ENCODE measurements around the gene KIFC3.
"Not testable (repeated sequence)": the region's sequence is repeated elsewhere in the genome, so short reads cannot be mapped to it uniquely, and the experiment has no call there.

The KIFC3 gene

GRCh38 chr16:57786632-57787518, 15.4 kb downstream of the KIFC3 start:
- DNase-seq: no peak

- DNase-seq: no peak
Observed at GRCh38 chr16:57785924-57786323, 16.4 kb downstream of the KIFC3 start.

- no peak for DNase-seq
Observed at GRCh38 chr16:57785385-57785784, 16.9 kb downstream of the KIFC3 start.

DNA sequence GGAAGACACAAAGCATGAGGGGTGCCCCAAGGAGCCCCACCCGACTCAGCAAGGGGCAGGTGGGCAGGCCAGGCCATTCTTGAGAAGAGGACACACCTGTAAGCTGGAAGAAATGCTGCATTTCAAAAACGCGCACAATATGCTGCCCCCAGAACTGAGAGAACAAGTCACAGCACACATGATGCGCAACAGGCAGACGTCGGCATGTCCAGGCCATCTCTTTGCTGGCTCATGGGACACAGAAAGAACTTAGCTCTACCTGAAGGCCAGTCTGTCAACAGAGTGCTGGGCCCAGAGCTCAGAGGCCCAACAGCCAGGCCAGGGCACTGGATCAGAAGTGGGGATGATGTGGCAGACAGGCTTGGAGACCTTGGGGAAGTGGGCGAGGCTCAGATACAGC, 18.0 kb downstream of the KIFC3 start:
- DNase-seq: no peak

- DNase-seq: no peak
Observed at GRCh38 chr16:57783883-57784282, 18.4 kb downstream of the KIFC3 start.

- no peak for DNase-seq
Observed at GRCh38 chr16:57783116-57783515, 19.2 kb downstream of the KIFC3 start.

GRCh38 chr16:57782607-57783055, 19.7 kb downstream of the KIFC3 start:
- not testable (repeated sequence) for DNase-seq

GRCh38 chr16:57781741-57782606, 20.3 kb downstream of the KIFC3 start:
- DNase-seq: peak; percentile 6

GRCh38 chr16:57781349-57781740, 20.9 kb downstream of the KIFC3 start:
- DNase-seq: no peak

- DNase-seq: not testable (repeated sequence)
Observed at GRCh38 chr16:57779836-57780235, 22.5 kb downstream of the KIFC3 start.

DNA sequence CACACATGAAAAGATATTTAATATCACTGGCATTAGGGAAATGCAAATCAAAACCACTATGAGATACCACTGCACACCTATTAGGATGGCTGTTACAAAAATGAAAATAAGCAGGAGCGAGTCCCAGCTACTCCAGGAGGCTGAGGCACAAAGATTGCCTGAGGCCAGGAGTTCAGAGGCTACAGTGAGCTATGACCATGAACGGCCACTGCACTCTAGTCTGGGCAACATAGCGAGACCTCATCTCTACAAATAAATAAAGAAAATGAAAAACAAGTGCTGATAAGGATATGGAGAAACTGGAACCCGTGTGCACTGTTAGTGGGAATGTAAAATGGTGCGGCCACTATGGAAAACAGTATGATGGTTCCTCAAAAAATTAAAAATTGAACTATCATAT, 23.6 kb downstream of the KIFC3 start:
- no peak for DNase-seq

- peak; percentile 61 for DNase-seq
Observed at GRCh38 chr16:57775661-57776469, 26.4 kb downstream of the KIFC3 start.

DNA sequence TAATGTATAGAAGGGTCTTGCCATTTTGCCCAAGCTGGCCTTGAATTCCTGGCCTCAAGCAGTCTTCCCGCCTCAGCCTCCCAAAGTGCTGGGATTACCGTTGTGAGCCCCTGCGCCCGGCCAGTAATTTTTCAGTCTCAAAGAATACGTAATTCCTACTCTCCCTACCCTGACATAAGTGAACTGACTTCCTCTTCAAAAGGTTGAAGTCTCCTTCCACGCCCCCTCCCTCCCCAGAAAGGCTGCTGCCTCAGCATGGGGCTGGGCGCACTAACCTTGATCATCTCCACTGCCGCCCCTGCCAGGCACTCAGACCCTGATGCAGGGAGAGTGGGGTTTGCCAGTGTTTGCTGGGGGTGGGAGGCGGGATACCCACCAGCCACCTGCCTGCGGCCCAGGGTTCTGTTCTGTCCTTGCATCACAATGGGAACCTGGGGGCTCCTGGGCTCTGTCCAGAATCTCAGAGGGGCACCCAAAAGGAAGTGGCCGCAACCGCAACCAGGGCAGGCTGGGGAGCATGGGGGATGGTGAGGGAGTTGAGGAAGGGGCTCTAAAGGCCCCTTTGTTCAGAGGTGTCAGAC, 27.5 kb downstream of the KIFC3 start:
- DNase-seq: no peak

GRCh38 chr16:57773655-57774295, 28.5 kb downstream of the KIFC3 start:
- DNase-seq: no peak

DNA sequence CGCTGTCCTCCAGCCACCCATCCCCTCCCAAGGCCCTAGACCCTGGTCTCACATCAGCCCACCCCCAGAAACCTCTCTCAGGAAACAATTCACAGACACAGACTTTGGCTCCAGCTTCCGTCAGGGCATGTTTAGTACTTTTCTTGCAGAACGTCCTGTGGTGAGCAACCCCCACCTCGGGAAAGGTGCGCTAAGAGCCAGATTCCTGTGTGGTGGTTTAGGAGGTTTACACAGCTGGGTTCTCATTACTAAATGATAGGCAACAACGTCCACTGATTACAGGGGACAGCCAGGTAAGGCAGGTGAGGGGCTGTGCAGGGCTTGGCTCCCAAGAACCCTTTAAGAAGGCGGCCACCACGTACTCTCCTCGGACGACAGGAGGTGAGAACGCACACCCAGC, 29.3 kb downstream of the KIFC3 start:
- DNase-seq: peak; percentile 23

GRCh38 chr16:57771141-57771785, 31.0 kb downstream of the KIFC3 start:
- DNase-seq: no peak

DNA sequence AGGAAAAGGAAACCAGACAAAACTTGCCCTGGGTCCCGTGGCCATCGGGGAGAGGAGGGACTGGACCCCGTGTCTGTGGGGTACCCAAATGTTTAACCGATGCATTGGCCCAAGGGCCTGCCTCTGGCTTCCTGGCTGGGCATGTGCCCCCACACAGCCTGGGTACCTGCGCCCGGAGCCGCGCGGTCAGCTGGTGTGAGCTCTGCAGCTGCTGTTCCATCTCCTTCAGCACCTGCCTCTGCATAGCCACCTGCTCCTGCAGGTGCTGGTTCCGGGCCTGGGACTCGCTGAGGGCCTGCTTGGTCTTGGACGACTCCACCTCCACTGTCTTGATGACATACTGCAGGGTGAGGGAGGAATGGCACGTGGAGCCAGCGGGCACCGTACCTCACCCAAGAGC, 31.9 kb downstream of the KIFC3 start:
- DNase-seq: no peak

DNA sequence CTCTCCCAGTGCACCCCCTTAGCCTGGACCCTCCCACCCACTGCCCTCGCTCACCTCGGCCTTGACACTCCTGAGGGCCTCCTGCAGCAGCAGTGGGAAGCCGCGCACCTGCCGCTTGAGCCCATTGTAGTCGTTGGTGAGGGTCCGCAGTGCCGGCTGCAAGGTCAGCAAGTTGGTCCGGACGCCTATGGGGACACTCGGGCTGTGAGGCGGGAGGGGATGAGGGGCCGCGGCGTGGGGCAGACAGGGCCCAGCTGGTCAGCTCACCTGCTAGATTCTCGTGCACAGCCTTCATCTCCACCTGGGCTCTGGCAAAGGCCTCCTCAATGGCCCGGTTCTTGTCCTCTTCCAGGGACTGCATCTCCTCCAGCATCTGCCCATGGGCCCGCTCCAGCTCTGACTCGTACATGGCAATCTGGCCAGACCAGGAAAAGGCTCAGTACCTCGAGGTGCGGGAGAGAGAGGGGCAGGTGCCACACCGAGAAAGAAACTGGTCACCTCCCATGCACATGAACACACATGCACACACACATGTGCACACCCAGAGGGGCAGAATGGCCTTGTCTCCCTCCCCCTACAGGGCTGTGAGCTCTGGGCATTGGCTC, 32.6 kb downstream of the KIFC3 start:
- DNase-seq: no peak

GRCh38 chr16:57766714-57767348, 35.5 kb downstream of the KIFC3 start:
- no peak for DNase-seq

- DNase-seq: no peak
Observed at GRCh38 chr16:57765160-57765728, 37.0 kb downstream of the KIFC3 start.

Data from NCI-H69 (cell line).